Common myeloid progenitor, CD34-positive (primary cell): ENCODE measurements around the gene EBF3.

Experiments
- CTCF ChIA-PET: fragments of 350-600 bp; sonication (Branson Sonifier 250); formaldehyde crosslinking; loops from one replicate; lab custom pipeline; 2021; ENCODE audit warnings: antibody characterized with exemption; lab: Charles Lee
- POLR2A ChIA-PET: fragments of 350-600 bp; sonication (Branson Sonifier 250); formaldehyde crosslinking; loops from one replicate; lab custom pipeline; 2021; ENCODE audit warnings: antibody characterized with exemption; lab: Charles Lee
- DNase-seq, 3 donors: peaks; one replicate each; pipeline versions ENCODE4 v3.0.0 to v3.0.0-alpha.2; 2013
- H3K27ac ChIP-seq, 2 experiments: 1 replicate in 1 of 2; 2 replicates in 1 of 2; pipeline ENCODE4 v1.7.0; 2013; ENCODE audit warnings: inconsistent platforms in 2 of 2, low read length in 2 of 2, mild to moderate bottlenecking in 2 of 2, low read depth in 1 of 2, moderate library complexity in 1 of 2; ENCODE audit not compliant: severe bottlenecking in 2 of 2, insufficient read depth in 1 of 2, poor library complexity in 1 of 2
- H3K27me3 ChIP-seq, 5 experiments: replicated peaks in 2 of 5; 1 replicate in 3 of 5; 2 replicates in 2 of 5; pipeline versions ENCODE4 v1.6.1 to v1.7.0; 2013; ENCODE audit warnings: low read length in 4 of 5, mild to moderate bottlenecking in 2 of 5, moderate library complexity in 2 of 5, inconsistent platforms in 1 of 5; ENCODE audit not compliant: insufficient read depth in 5 of 5, control insufficient read depth in 4 of 5
- H3K36me3 ChIP-seq, 4 experiments: 1 replicate in 2 of 4; 2 replicates in 2 of 4; pipeline versions ENCODE4 v1.6.1 to v1.7.0; 2013; ENCODE audit warnings: low read length in 3 of 4, control low read depth in 1 of 4, mild to moderate bottlenecking in 1 of 4; ENCODE audit not compliant: control insufficient read depth in 4 of 4, insufficient read depth in 4 of 4
- H3K4me1 ChIP-seq, 4 experiments: 1 replicate in 3 of 4; 2 replicates in 1 of 4; pipeline versions ENCODE4 v1.6.1 to v1.7.1; 2013; ENCODE audit warnings: low read length in 3 of 4, mild to moderate bottlenecking in 3 of 4, control low read depth in 1 of 4, inconsistent platforms in 1 of 4, moderate library complexity in 1 of 4; ENCODE audit not compliant: control insufficient read depth in 4 of 4, insufficient read depth in 4 of 4; ENCODE audit errors: control extremely low read depth in 1 of 4
- H3K4me3 ChIP-seq, 7 experiments: 1 replicate in 4 of 7; 2 replicates in 3 of 7; pipeline versions ENCODE4 v1.5.1 to v1.7.0; 2013; ENCODE audit warnings: mild to moderate bottlenecking in 7 of 7, low read length in 6 of 7, moderate library complexity in 6 of 7, inconsistent platforms in 2 of 7, low read depth in 2 of 7, control low read depth in 1 of 7; ENCODE audit not compliant: insufficient read depth in 4 of 7, control insufficient read depth in 1 of 7; ENCODE audit errors: extremely low read depth in 1 of 7
- H3K9me3 ChIP-seq, 5 experiments: 1 replicate in 4 of 5; 2 replicates in 1 of 5; pipeline versions ENCODE4 v1.6.1 to v1.7.1; 2013; ENCODE audit warnings: low read length in 4 of 5, mild to moderate bottlenecking in 2 of 5, inconsistent platforms in 1 of 5, low read depth in 1 of 5, moderate library complexity in 1 of 5; ENCODE audit not compliant: control insufficient read depth in 4 of 5, insufficient read depth in 2 of 5; ENCODE audit errors: control extremely low read depth in 1 of 5
- WGBS: methylation state at CpG from one replicate; pipeline ENCODE4 v1.1.5; 2013; ENCODE audit not compliant: insufficient coverage; 5-methylcytosine and 5-hydroxymethylcytosine counted together

The EBF3 gene

DNA sequence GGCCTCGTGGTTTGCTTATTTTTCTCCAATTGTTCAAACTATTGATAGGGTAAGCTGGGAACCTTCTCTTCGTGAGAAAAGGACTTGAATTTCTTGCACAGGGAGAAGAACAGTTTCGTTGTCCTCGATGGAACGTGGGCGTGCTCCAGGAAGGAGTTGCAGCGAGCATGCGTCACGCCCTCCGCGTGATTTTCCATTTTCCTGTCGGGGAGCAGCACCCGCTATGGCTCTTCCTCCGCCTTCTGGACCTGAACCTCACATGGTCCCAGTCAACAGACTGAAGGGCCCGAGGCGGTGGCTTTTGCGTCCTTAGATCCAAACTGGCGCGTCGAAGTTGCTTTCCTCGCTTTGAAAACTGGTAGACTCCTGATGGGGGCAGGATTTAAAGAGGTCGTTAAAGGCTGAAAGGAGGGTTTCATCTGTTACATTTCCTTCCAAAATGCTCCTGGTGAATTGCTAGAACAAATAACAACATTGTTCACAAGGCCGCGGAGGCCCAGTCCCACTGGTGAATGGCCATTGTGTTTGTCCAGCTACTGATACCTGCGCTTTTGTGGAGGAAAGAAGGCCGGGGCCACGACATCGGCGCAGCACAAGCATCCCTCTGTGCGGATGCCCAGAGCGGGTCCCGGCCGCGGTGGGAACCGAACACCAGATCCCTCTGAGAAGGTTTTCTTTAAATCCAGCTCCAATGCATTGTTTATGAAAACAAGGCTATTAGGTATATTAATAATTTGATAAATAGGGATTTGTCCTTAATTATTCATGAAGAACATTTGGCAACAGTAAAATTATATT lies 75.9 kb downstream of the EBF3 start:
- POLR2A ChIA-PET, result no interaction called here
- Histone ChIP-seq H3K9me3 (no peaks in the 10 kb centered on the region), H3K27ac (no peak overlapping the region), H3K4me3 (no peak overlapping the region), H3K36me3 (no peaks in the 10 kb centered on the region), H3K4me1 (peaks cover 6 to 14% (median 11%) of the 10 kb centered on the region in 4 experiments), H3K27me3 (no peaks in the 10 kb centered on the region)
- 98% methylated on average over 34 of the region's 35 CpGs for WGBS
- CTCF ChIA-PET, result interaction anchor here (0.7 to 2.1 kb wide), 8 partner anchors 8 to 858 kb away, joined by 3 to 8 read pairs (median 5); no protein-coding TSS in a partner anchor
- DNase-seq, result no peak

DNA sequence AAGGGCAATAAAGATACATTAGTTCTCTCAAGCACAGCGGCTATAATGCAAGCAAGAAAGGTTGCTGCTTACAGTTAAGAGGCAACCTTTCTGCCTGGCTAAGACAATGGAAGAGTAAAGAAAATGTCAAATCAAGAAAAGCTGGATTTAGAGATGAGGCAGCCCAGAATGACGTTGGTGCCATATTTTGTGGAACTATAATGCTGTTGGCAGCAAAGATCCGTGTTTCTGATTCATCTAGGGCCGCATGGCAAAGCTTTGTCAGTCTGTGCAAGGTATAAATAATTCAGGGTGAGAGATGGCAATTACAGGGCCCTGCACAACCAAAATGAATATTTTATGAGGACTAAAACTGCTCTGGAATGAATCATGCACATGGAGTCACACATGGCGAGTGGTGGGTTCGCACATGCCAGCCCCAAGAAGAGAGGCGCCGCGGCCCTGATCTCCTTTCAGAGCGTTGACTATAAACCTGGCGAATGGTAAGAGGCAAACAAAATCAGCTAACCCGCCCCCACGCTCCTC lies 76.6 kb downstream of the EBF3 start:
- no peak for DNase-seq
- 97% methylated on average over 13 of the region's 13 CpGs for WGBS
- H3K9me3 ChIP-seq, result no peaks in the 10 kb centered on the region
- no peak overlapping the region for H3K4me3 ChIP-seq
- no peaks in the 10 kb centered on the region for H3K27me3 ChIP-seq
- POLR2A ChIA-PET, result no interaction called here
- peaks cover 6 to 22% (median 16%) of the 10 kb centered on the region in 4 experiments for H3K4me1 ChIP-seq
- CTCF ChIA-PET, result interaction anchor here (2.1 kb wide), 1 partner anchor 10 kb away, joined by 5 read pairs; no protein-coding TSS in a partner anchor
- no peaks in the 10 kb centered on the region for H3K36me3 ChIP-seq
- no peak overlapping the region for H3K27ac ChIP-seq

DNA sequence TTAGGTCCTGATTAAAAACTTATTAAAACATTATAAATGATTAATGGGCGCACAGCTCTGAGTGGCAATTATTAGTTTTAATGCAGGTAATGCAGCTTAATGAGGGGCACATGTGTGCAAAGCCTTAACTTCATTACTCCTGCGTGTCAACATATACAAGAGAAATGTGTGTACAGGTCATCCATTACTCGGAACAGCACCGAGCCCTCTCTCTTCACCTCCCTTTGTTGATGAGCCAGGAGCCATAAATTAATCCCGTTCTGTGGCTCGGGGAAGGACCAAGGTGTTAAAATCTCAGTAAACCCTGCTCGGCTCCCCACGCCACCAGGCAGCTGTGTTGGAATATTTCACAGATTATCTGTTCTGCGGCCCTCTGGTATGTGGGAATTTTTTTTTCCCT lies 77.8 kb downstream of the EBF3 start:
- CTCF ChIA-PET, result interaction anchor here (1.6 to 2.0 kb wide), 2 partner anchors 9 to 294 kb away, joined by 3 to 9 read pairs; no protein-coding TSS in a partner anchor
- Histone ChIP-seq H3K27me3 (peaks cover 0 to 1% (median 0%) of the 10 kb centered on the region in 5 experiments), H3K4me1 (peaks cover 6 to 31% (median 16%) of the 10 kb centered on the region in 4 experiments), H3K36me3 (no peaks in the 10 kb centered on the region), H3K4me3 (no peak overlapping the region), H3K27ac (no peak overlapping the region), H3K9me3 (no peaks in the 10 kb centered on the region)
- 94% methylated on average over 5 of the region's 9 CpGs for WGBS
- DNase-seq, result no peak
- POLR2A ChIA-PET, result no interaction called here

DNA sequence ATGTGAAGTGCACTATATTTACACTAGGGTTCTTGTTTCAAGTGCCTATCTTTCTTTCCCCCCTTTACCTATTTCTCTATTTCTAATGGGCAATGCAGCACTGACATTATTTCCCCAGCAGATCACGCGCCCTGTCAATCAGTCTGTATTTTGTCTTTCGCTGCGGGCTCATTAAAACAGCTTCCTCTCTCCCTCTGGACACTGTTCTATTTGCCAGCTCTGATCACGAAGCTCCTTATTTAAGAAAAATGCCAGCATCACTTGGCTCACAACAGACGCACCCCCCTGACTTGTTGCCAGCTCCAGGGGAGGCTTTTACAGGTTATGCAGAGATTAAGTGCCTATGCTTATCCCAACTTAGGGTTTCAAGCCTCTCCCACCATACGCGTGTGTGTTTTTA lies 78.5 kb downstream of the EBF3 start:
- Histone ChIP-seq H3K9me3 (no peaks in the 10 kb centered on the region), H3K4me3 (no peak overlapping the region), H3K27ac (no peak overlapping the region), H3K4me1 (peaks cover 6 to 32% (median 16%) of the 10 kb centered on the region in 4 experiments), H3K36me3 (no peaks in the 10 kb centered on the region), H3K27me3 (peaks cover 0 to 2% (median 0%) of the 10 kb centered on the region in 5 experiments)
- WGBS, result 98% methylated on average over 8 of the region's 8 CpGs
- ChIA-PET POLR2A (no interaction called here), CTCF (interaction anchor here (0.6 to 2.0 kb wide), 4 partner anchors 8 to 578 kb away, joined by 3 to 9 read pairs (median 4); no protein-coding TSS in a partner anchor)
- no peak for DNase-seq

DNA sequence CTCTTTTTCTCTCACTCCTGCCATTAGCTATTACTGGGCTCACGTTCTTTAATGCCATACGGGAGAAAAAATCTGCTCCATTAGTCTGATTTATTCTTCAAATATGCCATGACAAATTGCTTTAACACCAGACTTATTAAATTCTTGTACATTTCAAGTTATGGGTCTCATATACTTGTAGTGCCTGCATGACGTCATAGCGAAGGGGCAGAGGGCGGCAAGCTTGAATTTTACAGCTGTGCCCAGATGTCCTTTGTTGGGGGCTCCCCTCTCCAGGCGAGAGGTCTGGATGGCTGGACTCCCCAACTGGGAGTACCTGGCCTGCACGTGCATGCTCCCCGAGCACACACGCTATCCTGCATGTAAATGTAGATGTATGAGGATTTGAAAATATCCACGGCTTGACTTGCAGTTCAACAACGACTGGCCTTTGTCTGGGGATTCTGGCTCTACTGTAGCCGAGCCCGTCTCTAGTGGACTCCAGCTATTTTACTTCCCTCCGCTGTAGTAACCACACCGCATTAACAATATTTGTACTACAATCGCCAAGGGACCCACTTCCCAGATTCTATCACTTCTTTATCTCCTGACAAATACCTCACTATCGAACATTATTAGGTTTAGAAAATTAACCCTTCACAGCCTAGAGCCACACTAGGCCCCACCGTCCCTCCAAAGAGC lies 79.5 kb downstream of the EBF3 start:
- H3K27ac ChIP-seq, result no peak overlapping the region
- no peaks in the 10 kb centered on the region for H3K36me3 ChIP-seq
- H3K27me3 ChIP-seq, result peaks cover 0 to 5% (median 0%) of the 10 kb centered on the region in 5 experiments
- H3K4me3 ChIP-seq, result no peak overlapping the region
- 94% methylated on average over 12 of the region's 18 CpGs for WGBS
- no peaks in the 10 kb centered on the region for H3K9me3 ChIP-seq
- ChIA-PET CTCF (interaction anchor here (1.3 to 1.7 kb wide), 2 partner anchors 11 to 31 kb away, joined by 4 to 6 read pairs; no protein-coding TSS in a partner anchor), POLR2A (no interaction called here)
- no peak for DNase-seq
- peaks cover 6 to 32% (median 16%) of the 10 kb centered on the region in 4 experiments for H3K4me1 ChIP-seq

DNA sequence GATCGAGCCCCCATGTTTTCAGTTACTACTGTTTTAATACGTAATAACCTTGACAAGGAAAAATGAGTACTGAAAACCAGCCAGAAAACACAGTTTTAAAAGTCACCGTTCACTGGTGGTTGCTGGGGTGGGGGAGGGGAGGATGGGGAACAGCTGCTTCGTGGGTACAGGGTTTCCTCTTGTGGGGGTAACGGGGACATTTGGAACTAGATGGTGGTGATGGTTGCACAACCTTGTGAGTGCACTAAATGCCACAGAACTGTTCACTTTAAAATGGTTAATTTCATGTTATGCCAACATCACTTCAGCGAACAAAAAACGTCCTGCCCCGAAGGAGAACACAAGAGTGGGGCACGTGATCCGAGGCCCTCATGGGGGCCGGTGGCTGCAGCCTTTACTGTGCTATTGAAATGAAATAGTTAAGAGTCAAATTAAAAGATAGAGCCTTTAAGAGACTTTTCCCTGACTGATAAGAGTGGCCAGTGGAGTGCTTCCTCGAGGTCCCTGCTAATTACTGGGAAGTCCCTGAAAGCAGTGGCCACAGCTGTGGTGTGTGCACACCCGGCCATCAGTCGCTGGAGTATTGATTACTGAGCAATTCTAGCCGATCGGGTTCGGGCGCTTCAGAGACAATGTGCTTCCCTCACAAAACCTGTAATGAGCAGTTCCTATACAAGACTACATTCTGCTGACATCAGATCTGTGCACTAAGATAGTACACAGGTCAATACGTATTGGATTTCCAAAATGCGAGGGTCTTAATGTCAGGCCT lies 80.3 kb downstream of the EBF3 start:
- H3K9me3 ChIP-seq, result no peaks in the 10 kb centered on the region
- H3K27ac ChIP-seq, result no peak overlapping the region
- peak; percentile 67 to 94 (median 94) for DNase-seq
- 50% methylated on average over 16 of the region's 20 CpGs for WGBS
- H3K27me3 ChIP-seq, result peaks cover 0 to 5% (median 0%) of the 10 kb centered on the region in 5 experiments
- no peaks in the 10 kb centered on the region for H3K36me3 ChIP-seq
- H3K4me1 ChIP-seq, result peaks cover 6 to 32% (median 16%) of the 10 kb centered on the region in 4 experiments
- ChIA-PET POLR2A (no interaction called here), CTCF (interaction anchor here (1.3 to 2.7 kb wide), 3 partner anchors 10 to 30 kb away, joined by 4 to 10 read pairs (median 6); no protein-coding TSS in a partner anchor)
- no peak overlapping the region for H3K4me3 ChIP-seq
